Measurements from ENCODE around the gene MED26. TPM values are rescaled to one million over a fixed set of nuclear protein-coding genes. Genes with fewer than 3 reads are reported as not detected.

The MED26 gene
- total and polyA plus RNA-seq, 9 of the 15 experiments (the other 6 are each of a cell fraction or from before 2014, with no cell fraction given) = 0.71 to 15.1 (median 6.2) TPM

DNA sequence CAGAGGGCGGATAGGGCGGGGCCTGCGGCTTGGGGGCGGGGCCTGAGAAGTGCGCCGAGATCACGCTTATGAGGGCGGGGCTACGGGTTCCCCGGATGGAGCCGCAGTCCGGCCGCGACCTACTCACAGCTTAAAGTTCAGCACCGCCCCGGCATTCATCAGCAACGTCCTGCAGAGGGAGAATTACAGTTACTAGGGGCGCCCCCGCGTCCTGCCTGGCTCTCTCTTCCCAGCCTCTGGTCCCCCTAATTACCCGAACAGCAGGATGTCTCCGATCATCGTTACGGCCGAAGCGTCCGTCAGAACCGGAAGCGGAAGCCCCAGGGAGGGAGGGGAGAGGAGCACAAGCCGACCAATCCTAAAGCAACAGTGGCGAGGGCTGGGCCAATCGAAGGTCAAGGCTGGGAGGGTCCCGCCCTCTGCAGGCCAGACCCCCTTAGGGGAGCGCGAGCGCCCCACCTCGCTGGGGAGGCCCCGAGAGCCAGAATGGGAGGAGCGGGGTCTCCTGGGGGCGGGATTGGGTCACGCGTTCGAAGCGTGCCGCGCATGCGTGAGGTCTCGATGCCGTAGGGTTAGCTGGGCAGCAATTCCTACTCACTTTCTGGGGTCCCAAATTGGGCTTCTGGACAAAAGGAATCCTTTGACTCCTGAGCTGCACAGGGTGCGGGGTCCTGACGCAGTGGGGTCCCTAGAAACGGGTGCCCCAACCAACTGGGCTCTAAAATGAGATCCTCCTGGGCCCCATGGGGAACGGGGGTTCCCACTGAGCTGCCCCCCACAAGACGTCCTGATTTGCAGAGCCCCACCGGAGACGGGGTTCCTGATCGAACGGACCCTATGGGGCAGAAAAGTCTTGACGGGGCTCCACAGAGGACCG is 32.1 kb upstream of the MED26 start, which contains the start of gene SMIM7 (continued):
- TF ChIP-seq, protein P1, sequence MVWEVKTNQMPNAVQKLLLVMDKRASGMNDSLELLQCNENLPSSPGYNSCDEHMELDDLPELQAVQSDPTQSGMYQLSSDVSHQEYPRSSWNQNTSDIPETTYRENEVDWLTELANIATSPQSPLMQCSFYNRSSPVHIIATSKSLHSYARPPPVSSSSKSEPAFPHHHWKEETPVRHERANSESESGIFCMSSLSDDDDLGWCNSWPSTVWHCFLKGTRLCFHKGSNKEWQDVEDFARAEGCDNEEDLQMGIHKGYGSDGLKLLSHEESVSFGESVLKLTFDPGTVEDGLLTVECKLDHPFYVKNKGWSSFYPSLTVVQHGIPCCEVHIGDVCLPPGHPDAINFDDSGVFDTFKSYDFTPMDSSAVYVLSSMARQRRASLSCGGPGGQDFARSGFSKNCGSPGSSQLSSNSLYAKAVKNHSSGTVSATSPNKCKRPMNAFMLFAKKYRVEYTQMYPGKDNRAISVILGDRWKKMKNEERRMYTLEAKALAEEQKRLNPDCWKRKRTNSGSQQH (CRISPR knock-in tag; IDR thresholded peaks at IDR 0.05) = no peak
- TF ChIP-seq, protein P2, sequence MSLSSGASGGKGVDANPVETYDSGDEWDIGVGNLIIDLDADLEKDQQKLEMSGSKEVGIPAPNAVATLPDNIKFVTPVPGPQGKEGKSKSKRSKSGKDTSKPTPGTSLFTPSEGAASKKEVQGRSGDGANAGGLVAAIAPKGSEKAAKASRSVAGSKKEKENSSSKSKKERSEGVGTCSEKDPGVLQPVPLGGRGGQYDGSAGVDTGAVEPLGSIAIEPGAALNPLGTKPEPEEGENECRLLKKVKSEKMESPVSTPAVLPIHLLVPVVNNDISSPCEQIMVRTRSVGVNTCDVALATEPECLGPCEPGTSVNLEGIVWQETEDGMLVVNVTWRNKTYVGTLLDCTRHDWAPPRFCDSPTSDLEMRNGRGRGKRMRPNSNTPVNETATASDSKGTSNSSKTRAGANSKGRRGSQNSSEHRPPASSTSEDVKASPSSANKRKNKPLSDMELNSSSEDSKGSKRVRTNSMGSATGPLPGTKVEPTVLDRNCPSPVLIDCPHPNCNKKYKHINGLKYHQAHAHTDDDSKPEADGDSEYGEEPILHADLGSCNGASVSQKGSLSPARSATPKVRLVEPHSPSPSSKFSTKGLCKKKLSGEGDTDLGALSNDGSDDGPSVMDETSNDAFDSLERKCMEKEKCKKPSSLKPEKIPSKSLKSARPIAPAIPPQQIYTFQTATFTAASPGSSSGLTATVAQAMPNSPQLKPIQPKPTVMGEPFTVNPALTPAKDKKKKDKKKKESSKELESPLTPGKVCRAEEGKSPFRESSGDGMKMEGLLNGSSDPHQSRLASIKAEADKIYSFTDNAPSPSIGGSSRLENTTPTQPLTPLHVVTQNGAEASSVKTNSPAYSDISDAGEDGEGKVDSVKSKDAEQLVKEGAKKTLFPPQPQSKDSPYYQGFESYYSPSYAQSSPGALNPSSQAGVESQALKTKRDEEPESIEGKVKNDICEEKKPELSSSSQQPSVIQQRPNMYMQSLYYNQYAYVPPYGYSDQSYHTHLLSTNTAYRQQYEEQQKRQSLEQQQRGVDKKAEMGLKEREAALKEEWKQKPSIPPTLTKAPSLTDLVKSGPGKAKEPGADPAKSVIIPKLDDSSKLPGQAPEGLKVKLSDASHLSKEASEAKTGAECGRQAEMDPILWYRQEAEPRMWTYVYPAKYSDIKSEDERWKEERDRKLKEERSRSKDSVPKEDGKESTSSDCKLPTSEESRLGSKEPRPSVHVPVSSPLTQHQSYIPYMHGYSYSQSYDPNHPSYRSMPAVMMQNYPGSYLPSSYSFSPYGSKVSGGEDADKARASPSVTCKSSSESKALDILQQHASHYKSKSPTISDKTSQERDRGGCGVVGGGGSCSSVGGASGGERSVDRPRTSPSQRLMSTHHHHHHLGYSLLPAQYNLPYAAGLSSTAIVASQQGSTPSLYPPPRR (CRISPR knock-in tag; IDR thresholded peaks at IDR 0.05; ENCODE audit: borderline replicate concordance) = no peak
- TF ChIP-seq, protein P3, sequence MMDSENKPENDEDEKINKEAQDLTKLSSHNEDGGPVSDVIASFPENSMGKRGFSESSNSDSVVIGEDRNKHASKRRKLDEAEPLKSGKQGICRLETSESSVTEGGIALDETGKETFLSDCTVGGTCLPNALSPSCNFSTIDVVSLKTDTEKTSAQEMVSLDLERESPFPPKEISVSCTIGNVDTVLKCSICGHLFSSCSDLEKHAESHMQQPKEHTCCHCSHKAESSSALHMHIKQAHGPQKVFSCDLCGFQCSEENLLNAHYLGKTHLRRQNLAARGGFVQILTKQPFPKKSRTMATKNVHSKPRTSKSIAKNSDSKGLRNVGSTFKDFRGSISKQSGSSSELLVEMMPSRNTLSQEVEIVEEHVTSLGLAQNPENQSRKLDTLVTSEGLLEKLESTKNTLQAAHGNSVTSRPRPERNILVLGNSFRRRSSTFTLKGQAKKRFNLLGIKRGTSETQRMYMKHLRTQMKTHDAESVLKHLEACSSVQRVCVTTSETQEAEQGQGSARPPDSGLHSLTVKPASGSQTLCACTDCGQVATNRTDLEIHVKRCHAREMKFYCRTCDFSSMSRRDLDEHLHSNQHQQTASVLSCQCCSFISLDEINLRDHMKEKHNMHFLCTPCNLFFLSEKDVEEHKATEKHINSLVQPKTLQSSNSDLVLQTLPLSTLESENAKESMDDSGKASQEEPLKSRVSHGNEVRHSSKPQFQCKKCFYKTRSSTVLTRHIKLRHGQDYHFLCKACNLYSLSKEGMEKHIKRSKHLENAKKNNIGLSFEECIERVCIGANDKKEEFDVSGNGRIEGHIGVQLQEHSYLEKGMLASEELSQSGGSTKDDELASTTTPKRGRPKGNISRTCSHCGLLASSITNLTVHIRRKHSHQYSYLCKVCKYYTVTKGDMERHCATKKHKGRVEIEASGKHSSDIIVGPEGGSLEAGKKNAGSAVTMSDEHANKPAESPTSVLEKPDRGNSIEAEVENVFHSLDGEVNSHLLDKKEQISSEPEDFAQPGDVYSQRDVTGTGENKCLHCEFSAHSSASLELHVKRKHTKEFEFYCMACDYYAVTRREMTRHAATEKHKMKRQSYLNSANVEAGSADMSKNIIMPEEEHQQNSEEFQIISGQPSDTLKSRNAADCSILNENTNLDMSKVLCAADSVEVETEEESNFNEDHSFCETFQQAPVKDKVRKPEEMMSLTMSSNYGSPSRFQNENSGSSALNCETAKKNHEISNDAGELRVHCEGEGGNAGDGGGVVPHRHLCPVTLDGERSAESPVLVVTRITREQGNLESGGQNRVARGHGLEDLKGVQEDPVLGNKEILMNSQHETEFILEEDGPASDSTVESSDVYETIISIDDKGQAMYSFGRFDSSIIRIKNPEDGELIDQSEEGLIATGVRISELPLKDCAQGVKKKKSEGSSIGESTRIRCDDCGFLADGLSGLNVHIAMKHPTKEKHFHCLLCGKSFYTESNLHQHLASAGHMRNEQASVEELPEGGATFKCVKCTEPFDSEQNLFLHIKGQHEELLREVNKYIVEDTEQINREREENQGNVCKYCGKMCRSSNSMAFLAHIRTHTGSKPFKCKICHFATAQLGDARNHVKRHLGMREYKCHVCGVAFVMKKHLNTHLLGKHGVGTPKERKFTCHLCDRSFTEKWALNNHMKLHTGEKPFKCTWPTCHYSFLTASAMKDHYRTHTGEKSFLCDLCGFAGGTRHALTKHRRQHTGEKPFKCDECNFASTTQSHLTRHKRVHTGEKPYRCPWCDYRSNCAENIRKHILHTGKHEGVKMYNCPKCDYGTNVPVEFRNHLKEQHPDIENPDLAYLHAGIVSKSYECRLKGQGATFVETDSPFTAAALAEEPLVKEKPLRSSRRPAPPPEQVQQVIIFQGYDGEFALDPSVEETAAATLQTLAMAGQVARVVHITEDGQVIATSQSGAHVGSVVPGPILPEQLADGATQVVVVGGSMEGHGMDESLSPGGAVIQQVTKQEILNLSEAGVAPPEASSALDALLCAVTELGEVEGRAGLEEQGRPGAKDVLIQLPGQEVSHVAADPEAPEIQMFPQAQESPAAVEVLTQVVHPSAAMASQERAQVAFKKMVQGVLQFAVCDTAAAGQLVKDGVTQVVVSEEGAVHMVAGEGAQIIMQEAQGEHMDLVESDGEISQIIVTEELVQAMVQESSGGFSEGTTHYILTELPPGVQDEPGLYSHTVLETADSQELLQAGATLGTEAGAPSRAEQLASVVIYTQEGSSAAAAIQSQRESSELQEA (IDR thresholded peaks at IDR 0.05; ENCODE audit: low read depth) = no peak
- TF ChIP-seq BRF1 (IDR thresholded peaks at IDR 0.05; ENCODE audit: borderline replicate concordance, extremely low read depth, insufficient read length) (no peak), SNRNP70 (optimal IDR thresholded peaks at IDR 0.05; ENCODE audit: low read depth, low read length) (no peak)

Data from K562 (cell line).